Glutamatergic neuron (in vitro differentiated cells): ENCODE measurements around the gene ITGAE. TPM values are rescaled to one million over a fixed set of nuclear protein-coding genes. Genes with fewer than 3 reads are reported as not detected.

Experiments
- DNase-seq: peaks from one replicate; pipeline ENCODE4 v3.0.0; 2022
- H3K27ac Mint-ChIP-seq: one replicate; pipeline ENCODE4 v1.8.0; 2020; ENCODE audit warnings: mild to moderate bottlenecking, mixed read lengths, inconsistent platforms; ENCODE audit not compliant: unreplicated experiment
- H3K27me3 Mint-ChIP-seq: one replicate; pipeline ENCODE4 v1.8.0; 2020; ENCODE audit warnings: mild to moderate bottlenecking, moderate library complexity, mixed read lengths, inconsistent platforms; ENCODE audit not compliant: unreplicated experiment
- H3K36me3 Mint-ChIP-seq: one replicate; pipeline ENCODE4 v1.8.0; 2020; ENCODE audit warnings: mild to moderate bottlenecking, mixed read lengths, inconsistent platforms; ENCODE audit not compliant: unreplicated experiment
- H3K4me1 Mint-ChIP-seq: one replicate; pipeline ENCODE4 v1.8.0; 2020; ENCODE audit warnings: mild to moderate bottlenecking, low read depth, mixed read lengths, inconsistent platforms; ENCODE audit not compliant: unreplicated experiment
- H3K4me3 Mint-ChIP-seq: one replicate; pipeline ENCODE4 v1.8.0; 2020; ENCODE audit warnings: mild to moderate bottlenecking, mixed read lengths, inconsistent platforms; ENCODE audit not compliant: unreplicated experiment
- H3K9me3 Mint-ChIP-seq: one replicate; pipeline ENCODE4 v1.8.0; 2020; ENCODE audit warnings: mild to moderate bottlenecking, moderate library complexity, mixed read lengths, inconsistent platforms; ENCODE audit not compliant: unreplicated experiment
- total RNA-seq: library from RNA; stranded (reverse); fragmentation: NEBNext Ultra II Directional; extraction: Animal tissue kit (Norgen Biotek cat#: 25700); gene quantifications from one replicate; pipeline ENCODE4 v1.2.1, GENCODE V29; 2021; ENCODE audit not compliant: unreplicated experiment
- TF ChIP-seq, protein P1 (sequence below): fragments of 200-600 bp; sonication (generic); IDR thresholded peaks from one replicate; pipeline ENCODE4 v1.5.0; 2021; ENCODE audit not compliant: partially characterized antibody, unreplicated experiment

The ITGAE gene
- total RNA-seq, 1 donor from 2014 or later = 19.2 TPM

DNA sequence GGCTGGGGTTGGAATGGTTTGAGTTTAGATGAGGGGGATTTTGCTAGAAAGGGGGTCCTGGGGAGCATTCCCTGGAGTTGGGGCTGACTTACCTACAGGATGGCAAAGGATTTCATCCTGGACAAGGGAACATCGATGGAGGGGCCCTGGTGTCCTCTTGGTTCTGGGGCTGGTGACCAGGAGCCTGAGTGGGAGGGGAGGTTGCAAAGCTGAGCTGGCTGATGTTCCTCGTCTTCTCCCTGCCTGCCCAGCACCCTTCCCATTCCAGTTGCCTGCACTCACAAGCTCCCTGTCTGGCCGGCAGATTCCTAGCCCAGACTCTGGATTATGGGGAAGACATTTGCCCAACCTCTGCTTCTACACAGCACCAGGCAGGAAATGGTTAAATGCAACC is 37.2 kb downstream of the ITGAE start:
- Mint-ChIP-seq H3K36me3 (peaks cover 24% of the 10 kb centered on the region), H3K27me3 (peaks cover 5% of the 10 kb centered on the region), H3K4me3 (no peak overlapping the region), H3K4me1 (no peaks in the 10 kb centered on the region), H3K27ac (no peak overlapping the region), H3K9me3 (peaks cover 8% of the 10 kb centered on the region)
- TF ChIP-seq, protein P1, sequence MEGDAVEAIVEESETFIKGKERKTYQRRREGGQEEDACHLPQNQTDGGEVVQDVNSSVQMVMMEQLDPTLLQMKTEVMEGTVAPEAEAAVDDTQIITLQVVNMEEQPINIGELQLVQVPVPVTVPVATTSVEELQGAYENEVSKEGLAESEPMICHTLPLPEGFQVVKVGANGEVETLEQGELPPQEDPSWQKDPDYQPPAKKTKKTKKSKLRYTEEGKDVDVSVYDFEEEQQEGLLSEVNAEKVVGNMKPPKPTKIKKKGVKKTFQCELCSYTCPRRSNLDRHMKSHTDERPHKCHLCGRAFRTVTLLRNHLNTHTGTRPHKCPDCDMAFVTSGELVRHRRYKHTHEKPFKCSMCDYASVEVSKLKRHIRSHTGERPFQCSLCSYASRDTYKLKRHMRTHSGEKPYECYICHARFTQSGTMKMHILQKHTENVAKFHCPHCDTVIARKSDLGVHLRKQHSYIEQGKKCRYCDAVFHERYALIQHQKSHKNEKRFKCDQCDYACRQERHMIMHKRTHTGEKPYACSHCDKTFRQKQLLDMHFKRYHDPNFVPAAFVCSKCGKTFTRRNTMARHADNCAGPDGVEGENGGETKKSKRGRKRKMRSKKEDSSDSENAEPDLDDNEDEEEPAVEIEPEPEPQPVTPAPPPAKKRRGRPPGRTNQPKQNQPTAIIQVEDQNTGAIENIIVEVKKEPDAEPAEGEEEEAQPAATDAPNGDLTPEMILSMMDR = no peak
- no peak for DNase-seq

DNA sequence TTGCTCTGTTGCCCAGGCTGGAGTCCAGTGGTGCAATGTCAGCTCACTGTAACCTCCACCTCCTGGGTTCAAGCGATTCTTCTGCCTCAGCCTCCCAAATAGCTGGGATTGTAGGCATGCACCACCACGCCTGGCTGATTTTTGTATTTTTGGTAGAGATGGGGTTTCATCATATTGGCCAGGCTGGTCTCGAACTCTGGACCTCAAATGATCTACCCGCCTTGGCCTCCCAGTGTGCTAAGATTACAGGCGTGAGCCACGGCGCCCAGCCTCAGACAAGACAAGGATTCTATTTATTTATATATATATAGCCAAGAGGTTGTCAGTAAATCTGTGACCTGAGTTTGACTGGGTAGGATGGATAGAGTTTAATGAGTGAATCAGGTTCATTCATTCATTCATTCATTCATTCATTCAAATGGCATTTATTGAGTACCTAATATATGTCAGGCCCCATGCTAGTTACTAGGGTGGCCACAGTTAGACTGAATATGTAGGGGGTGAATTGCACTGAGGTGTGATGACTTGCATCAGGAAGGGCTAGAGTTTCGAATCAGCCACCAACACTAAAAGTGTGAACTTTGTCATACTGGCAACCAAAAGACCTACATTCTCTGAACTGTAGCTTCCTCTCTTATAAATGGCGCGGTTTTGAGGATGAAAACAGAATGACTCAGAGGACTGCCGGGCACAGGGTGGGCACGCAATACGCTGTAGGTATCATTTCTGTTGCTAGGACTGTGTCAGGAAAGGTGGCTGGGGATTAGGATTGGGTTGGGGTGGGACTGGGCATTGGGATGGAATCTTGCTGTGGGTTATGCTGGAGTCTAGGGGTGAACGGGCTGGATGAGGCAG is 37.8 kb downstream of the ITGAE start:
- Mint-ChIP-seq H3K27me3 (peaks cover 5% of the 10 kb centered on the region), H3K36me3 (peaks cover 24% of the 10 kb centered on the region), H3K4me1 (no peaks in the 10 kb centered on the region), H3K4me3 (no peak overlapping the region), H3K9me3 (peaks cover 8% of the 10 kb centered on the region), H3K27ac (no peak overlapping the region)
- TF ChIP-seq, protein P1 = no peak
- DNase-seq = no peak

DNA sequence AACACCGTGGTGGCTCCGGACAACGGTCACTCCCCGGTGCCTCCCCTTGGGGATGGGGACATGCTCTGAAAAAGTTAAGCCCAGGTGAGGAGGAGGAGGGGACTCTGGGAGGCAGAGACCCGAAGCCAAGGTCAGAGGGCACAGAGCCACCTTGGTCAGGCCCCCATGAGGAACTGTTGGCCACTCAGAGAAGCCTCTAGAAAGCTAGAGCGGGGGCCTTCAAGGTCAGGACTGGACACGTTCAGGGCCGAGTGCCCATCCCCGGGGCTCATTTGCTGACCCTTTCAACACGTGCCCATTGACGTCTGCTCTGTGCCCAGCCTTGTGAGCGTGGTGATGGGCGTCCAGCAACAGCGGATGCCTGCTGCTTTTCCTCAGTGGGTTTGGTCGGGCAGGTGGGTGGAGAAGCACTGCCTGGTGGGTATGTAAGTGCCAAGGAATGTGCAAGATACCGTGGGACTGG is 39.0 kb downstream of the ITGAE start:
- TF ChIP-seq, protein P1 = no peak
- Mint-ChIP-seq H3K4me3 (no peak overlapping the region), H3K4me1 (no peaks in the 10 kb centered on the region), H3K9me3 (peaks cover 8% of the 10 kb centered on the region), H3K27ac (no peak overlapping the region), H3K36me3 (peaks cover 24% of the 10 kb centered on the region), H3K27me3 (peaks cover 5% of the 10 kb centered on the region)
- no peak for DNase-seq

DNA sequence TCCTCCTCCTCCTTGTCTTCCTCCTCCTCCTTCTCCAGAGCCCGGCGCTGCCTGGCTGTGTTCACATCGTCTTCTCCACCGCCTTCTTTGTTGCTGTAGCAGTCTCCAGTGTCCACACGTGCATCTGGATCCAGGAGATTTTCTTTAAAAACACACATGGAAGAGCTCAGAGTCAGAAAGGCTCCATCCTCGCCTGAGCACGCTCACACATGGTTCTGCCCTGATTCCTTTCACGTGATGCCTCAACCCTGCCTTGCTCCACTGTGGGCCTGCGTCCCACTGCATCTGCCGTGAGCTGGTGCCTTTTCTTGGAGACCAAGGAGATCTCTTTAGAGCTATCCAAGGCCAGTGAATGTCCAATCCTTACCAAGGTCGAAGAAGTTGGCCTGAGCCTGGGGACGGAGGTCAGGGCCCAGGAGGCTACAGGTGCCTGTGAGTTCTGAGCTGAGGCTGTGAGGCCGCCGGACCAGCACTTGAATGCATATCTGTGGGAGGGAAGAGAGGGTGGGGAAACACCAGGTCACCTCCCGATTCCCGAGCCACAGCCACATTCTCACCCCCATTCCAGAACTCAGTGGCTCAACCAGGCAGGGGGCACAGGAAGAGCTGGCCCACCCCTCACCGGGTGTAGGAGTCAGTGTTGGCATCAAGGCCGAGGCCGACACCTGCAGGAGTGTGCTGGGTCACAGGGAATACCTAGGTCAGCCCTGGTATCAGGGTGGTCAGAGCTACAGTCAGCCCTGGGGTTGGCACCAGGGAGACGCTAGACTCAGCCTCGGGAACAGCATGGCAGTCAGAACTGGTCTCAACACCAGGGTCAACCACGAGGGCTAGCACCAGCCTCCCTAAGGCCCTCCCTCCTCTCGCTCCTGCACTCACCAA is 39.7 kb downstream of the ITGAE start:
- peaks cover 6% of the 10 kb centered on the region for H3K27me3 Mint-ChIP-seq
- no peak overlapping the region for H3K4me3 Mint-ChIP-seq
- H3K27ac Mint-ChIP-seq = no peak overlapping the region
- peaks cover 8% of the 10 kb centered on the region for H3K9me3 Mint-ChIP-seq
- no peaks in the 10 kb centered on the region for H3K4me1 Mint-ChIP-seq
- TF ChIP-seq, protein P1 = no peak
- peaks cover 24% of the 10 kb centered on the region for H3K36me3 Mint-ChIP-seq
- no peak for DNase-seq
